GM18498 (cell line): ENCODE data around the gene KRTAP10-4.
"Not testable (repeated sequence)": the region's sequence is repeated elsewhere in the genome, so short reads cannot be mapped to it uniquely, and the experiment has no call there.

Experiments
- ATAC-seq: cut with Tn5 transposase; IDR thresholded peaks from one replicate; pipeline ENCODE4 v1.9.1; 2021; ENCODE audit warnings: mild to moderate bottlenecking, moderate library complexity; ENCODE audit not compliant: unreplicated experiment

Gene KRTAP10-4, protein sequence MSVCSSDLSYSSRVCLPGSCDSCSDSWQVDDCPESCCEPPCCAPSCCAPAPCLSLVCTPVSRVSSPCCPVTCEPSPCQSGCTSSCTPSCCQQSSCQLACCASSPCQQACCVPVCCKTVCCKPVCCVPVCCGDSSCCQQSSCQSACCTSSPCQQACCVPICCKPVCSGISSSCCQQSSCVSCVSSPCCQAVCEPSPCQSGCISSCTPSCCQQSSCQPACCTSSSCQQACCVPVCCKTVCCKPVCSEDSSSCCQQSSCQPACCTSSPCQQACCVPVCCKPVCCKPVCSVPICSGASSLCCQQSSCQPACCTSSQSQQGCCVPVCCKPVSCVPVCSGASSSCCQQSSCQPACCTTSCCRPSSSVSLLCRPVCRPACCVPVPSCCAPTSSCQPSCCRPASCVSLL

DNA sequence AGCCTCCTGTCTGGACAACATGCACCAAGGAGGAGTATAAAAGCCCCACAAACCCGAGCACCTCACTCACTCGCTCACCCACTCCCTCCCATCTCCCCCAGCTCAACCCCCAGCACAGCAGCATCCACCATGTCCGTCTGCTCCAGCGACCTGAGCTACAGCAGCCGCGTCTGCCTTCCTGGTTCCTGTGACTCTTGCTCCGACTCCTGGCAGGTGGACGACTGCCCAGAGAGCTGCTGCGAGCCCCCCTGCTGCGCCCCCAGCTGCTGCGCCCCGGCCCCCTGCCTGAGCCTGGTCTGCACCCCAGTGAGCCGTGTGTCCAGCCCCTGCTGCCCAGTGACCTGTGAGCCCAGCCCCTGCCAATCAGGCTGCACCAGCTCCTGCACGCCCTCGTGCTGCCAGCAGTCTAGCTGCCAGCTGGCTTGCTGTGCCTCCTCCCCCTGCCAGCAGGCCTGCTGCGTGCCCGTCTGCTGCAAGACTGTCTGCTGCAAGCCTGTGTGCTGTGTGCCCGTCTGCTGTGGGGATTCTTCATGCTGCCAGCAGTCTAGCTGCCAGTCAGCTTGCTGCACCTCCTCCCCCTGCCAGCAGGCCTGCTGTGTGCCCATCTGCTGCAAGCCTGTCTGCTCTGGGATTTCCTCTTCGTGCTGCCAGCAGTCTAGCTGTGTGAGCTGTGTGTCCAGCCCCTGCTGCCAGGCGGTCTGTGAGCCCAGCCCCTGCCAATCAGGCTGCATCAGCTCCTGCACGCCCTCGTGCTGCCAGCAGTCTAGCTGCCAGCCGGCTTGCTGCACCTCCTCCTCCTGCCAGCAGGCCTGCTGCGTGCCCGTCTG, at the start of gene KRTAP10-4:
Gene KRTAP10-4, plus strand, starts transcription at position 100 of the 827 bp plus-strand sequence. Its CDS starts 30 bp downstream, at position 130.
- ATAC-seq: not testable (repeated sequence)

DNA sequence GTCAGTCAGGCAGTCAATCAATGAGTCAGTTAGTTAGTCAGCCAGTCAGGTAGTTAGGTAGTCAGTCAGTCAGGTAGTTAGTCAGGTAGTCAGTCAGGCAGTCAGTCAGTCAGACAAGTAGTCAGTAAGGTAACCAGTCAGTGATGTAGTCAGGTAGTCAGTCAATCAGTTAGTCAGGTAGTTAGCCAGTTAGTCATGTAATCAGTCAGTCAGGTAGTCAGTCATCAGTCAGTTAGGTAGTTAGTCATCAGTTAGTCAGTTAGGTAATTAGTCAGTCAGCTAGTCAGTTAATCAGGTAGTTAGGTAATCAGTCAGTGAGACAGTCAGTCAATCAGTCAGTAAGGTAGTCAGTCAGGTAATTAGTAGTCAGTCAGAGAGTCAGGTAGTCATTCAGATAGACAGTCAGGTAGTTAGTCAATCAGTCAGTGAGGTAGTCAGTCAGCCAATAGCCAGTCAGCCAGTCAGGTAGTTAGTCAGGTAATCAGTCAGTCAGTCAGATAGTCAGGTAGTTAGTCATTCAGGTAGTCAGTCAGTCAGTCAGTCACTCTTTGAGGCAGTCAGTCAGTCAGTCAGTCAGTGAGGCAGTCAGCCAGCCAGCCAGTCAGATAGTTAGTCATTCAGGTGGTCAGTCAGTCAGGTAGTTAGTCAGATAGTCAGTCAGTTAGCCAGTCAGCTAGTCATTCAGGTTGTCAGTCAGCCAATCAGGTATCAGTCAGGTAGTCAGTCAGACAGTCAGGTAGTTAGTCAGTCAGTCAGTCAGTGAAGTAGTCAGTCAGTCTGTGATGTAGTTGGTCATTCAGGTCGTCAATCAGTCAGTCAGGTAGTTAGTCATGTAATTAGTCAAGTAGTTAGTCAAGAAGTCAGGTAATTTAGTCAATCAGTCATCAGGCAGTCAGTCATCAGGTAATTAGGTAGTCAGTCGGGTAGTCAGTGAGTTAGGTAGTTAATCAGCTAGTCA, 48.8 kb upstream of the KRTAP10-4 start:
- no peak for ATAC-seq

DNA sequence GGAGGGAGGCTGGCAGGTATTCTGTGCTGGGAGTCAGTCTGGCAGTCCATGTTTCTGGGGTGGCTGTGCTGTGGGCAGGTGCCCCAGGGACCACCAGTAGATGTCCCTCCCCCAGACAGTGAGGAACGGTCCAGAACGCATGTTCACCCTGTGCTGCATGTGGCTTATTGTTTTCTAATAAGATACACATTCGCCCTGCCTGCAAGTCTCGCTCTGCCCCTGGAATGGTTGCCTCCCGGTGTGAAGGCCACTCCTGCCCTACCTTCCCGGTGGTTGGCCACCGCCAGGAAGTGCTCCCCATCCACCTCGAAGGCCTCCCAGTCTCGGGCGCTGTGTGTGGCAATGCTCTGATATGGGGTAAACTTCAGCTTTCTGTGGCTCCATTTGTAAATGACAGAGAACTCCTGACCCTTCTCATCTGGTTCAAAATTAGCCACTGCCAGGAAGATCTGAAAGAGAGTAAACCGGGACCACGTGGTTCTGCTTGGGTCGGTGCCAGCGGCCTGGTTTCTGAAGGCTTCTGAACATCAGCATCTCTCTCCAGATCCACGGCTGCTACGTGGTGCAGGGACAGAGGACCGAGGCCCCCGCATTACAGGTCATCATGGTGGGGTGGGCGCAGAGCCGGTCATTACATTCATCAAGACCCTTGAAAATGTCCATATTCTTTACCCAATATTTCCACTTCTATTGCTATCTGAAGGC, 48.0 kb upstream of the KRTAP10-4 start:
- no peak for ATAC-seq

DNA sequence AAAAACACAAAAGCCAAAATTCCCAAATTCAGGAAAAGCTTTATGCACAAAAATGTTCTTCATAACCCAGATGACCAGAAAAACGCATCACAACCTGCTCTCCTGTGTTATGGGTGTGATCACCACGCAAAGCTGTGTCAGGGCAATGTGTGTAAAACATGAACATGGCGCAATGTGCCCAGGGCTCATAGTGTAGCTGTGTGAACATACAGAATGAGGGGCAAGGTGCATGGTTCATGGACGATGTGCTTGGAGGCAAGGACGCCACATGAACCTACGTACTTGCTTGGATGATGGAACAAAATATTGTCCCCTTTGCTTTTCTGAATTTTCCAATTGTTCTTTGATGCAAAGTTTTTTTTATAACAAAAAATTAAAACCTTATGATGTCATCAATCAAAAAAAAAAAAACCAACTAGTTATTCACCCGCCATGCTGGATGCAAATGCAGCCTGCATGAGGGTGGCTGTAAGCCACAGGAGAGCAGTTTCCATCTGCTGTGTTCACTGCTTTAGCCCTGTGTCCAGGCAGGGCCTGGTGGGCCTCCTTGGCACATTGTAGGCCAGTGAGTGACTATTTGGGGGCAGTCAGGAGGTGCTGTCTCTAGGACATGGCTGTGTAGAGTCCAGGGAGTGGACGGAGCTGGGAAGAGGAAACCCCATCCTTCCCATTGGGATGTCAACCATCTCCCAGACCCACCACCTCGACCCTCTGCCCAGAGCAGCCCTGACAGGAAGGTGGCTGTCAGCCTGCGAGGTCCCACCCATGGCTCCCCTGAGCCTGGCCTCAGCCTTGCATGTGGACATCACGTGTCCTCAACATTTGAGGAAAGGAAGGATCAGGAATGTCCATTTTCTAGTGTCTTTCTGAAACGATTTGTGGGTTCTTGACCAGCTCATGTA, 47.2 kb upstream of the KRTAP10-4 start:
- ATAC-seq: no peak

DNA sequence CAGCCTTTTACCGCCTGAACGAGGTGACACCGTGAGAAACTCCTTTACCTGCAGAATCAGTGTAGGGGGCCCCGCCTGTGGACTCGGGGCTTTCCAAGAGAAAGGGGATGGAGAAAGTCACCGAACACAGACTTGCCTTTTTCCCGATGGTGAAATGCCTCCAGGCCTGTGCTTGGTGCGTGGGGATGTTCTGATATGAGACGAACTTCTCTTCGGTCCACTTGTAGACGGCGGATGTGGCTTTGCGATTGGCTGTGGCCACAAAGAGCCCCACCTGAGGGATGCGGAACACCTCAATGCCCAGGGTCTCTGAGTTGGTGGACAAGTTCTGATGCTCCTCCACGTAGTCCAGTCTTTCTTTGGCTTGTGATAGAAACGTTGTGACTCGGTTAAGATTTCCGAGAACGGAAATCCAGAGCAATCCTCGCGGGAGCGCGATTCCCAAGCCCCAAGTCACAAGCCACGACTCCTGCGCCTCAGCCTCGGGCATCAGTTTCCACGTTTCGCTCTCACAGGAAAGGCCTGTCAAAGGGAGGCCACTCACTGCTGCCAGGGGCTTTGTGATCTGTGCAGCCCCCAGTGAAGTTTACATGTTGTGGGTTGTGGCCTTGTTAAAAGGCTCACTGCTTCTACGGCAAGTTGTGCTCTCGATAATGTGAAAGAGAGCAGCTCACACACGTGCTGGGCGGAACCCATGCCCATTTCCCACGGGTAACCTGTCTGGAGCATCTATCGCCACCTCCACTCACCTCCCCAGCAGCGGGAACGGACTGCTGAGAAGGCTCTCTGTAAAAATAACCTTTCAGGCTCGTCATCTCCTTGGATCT, 46.2 kb upstream of the KRTAP10-4 start:
- no peak for ATAC-seq

DNA sequence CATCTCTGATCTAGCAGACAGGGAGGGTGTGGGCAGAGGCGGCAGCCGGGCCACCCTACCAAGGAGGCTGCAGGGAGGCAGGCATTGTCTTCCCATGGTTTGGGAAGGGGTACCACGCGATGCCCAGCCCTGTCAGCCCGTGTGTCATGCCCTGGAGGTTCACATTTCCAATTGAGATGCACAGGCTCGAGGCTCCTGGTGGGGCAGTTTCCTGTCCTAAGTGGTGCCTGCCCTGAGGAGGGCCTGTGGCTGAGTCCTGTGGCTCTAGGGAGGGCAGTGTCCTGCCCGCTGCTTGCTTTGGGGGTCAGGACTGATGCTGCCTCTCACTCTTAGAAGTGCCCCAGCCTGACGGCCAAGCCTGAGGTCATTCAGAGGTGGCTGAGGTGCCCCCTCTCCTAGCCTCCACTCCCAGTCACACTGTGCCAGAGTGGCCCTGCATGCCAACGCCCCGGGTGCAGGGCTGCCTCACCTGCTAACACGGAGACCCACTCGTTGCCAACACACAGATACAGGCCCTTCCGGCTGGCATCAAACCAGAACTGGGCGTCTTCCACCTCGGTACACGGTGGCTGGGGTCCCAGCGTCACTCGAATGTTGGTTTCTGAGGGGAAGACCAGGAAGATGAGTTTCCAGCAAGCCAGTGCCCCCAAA, 45.4 kb upstream of the KRTAP10-4 start:
- no peak for ATAC-seq

DNA sequence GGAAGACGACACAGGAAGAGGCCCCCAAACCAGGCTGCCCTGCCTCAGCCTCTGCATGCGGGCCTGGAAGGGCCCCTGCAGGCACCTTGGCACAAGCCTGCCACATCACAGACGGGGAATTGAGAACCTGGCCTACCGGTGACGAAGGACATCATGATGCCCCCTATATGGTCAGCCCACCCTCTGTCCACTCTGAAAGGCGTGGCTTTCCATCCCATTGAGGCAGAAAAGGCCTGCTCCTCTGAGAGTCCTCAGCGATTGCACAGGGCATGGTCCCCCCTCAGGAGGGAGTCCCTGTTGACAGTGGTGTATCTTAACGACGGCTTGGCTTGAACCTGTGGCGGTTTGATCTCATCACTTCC, 44.9 kb upstream of the KRTAP10-4 start:
- ATAC-seq: no peak

DNA sequence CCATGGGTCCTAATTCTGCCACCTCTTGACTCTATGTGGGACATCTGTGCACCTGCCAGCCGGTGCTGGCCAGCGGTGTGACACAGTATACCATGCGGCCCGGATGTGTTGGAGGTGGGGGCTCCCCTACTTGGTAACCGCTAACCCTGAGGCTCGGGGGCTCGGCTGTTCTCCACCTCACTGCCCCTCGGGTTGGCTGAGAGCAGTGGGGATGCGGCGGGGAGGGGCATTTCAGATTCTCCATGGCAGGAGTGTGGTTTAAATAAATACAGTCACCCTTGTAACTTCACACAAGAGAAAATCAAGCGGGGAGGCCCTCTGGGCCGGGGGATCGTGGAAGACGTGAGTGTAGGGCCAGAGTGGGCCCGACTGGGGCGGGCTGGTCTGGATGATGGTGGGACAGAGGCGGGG, 44.5 kb upstream of the KRTAP10-4 start:
- no peak for ATAC-seq

DNA sequence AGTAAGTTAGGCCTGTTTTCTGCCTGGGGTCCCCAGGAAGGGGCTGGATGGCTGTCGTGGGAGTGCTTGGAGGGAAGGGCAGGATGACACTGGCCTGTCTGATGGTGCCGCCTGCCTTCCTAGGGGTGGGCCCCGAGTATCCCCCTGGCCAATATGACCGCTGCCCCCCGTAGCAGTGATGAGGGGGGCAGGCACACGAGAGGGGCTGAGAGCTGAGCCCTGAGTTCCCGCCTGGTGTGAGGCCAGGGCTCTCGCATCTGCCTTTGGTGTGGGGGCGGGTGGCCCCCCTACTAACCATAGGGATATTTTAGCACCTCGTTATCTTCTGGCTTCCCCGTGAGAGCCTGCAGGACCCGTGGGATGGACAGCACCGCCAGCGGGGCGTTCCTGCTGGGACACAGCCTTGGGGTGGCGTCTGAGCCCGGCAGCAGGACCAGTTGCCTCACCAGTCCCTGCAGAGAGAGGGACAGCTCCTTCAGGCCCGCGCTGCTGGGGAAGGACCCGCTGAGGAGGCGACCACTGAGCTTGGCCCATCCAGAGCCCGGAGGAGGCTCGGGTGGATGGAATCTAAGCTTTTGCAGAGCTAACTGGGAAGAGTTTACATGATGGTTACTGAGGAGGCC, 43.9 kb upstream of the KRTAP10-4 start:
- ATAC-seq: no peak

DNA sequence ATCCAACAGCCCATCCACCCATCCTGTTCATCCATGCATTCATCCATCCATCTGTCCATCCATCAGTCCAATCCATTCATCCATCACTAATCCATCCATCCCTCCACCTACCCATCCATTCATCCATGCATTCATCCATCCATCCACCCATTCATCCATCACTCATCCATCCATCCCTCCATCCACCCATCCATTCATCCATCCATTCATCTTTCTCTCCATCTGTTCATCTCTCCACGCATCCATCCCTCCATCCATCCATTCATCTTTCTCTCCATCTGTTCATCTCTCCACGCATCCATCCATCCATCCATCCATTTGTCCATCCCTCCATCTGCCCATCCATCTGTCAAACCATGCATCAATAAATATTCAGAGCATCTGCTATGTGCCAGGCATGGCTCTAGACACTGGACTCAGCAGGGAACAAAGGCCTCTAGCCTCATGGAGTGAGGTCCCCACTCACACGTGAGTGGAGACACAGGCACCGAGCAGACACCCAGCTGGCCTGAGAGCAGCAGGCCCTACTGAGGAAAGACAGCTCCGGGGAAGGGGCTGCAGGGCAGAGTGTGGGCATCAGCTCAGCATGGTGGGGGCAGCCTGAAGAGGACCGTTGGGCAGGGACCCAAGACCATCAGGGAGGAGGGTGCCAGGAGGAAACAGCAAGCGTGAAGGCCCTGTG, 43.2 kb upstream of the KRTAP10-4 start:
- no peak for ATAC-seq

DNA sequence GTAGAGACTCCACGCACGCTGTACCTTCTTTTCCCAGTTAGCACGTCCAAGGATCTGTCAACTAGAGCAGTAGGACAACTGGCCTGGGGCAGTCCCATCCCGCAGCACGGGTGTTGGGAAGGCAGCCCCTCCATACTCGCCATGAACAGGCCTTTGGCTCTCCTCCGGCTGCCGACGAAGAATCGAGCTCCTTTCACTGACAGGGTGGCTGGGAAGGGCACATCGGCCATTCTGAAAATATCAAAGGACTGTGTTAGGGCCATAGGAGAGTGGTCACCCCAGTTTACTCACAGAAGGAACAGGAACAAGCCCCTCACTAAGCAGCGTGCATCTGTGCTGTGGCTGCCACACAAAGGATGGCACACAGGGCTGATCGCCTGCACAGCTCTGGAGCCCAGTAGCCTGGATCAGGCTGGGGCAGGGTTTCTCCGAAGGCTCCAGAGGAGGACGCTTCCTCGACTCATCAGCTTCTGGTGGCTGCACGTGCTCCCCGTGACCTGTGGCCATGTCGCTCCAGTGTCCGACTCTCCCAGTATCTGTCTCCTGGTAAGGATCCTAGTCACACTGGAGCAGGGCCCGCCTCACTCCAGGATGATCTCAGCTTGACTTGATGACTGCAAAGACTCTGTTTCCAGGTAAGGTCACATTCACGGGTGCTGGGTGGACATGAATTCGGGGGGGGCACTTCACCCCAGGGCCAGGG, 42.5 kb upstream of the KRTAP10-4 start:
- ATAC-seq: no peak

DNA sequence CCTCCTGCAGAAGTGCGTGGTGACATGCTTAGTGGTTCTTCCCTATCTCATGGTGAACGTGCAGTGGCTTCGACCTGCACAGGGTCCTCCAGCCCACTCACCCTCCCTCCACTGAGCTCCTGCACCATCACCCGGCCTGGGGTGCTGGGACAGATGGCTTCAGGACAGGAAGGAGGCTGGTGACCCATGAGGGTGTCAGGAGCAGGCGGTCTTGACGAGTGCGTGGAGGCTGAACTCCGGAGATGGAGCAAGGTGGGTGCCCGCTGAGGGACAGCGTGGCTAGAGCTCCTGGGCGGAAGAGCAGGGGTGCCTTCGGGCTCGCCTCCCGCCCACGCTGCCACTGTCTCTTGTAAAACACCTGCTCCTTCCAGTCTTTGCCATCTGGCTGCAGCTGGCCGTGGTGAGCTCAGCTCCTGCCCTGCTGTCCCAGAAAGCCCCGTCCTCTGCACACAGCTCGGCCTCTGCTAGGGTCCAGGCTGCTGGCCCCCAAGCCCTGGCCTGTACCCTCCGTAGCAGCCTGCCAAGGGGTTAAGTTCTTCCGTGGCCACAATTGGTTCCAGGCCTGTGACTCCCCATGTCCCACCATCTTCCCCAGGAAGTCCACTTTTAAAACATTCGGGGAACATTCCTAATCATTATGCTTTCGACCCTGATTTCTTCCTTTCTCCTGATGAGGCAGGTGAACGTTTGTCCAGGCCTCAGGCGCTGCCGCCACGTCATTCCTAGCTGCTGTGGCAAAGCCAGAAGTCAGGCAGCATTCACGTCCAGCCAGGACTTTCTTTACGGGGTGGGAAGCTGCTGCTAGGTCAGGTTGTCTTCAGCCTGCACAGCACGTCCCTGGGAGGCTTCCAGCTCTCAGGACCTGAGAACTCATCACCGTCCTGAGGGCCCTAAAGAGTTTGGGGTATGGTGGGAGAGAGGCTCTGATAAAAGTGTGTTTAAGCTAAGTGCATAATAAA, 41.6 kb upstream of the KRTAP10-4 start:
- no peak for ATAC-seq

DNA sequence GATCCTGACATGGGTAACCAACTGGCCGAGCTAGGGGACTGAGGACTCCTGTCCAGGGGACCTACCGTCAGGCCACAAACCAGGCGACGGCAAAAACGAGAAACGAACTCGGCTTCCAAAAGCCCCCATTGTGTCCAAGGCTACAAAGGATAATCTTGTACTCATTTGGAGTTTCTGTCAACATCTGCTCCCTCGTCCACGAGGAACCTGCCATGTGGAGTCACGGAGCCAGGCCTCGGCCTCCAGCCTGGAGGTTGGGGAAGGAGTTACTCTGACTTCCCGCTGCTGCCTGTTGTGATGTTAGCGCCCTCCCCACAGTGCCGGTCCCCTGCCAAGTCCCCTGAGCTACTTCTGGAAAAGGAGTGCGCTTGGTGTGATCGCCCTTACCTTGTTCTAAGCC, 40.8 kb upstream of the KRTAP10-4 start:
- ATAC-seq: no peak

DNA sequence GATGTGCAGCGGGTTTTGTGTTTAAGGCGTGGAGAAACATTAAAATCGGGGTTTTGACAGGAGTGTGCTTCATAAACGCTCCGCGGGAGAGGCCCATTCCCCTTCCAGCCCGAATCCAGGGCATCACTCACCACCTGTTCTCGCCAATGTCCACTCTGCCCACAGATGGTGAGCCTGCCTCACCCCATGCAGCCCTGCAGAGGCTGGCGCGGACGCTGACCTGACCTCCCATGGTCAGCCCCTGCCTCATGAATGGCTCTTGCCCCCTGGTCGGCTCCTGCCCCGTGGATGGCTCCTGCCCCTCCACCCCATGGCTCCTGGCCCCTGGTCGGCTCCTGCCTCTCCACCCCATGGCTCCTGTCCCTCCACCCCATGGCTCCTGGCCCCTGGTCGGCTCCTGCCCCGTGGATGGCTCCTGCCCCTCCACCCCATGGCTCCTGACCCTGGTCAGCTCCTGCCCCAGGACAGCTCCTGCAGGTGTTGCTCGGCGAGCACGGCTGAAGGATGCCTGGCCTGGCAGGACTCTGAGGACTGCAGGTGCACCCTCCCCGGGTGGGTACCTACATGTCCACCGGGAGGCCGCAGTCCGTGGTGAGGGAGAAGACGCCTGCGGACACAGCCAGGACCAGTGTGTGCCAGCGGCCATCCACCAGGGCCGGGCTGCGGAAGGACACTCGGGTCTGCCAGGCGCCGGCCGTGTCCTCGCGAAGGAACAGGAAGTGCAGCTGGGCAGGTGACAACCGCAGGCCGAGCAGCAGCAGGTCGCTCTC, 40.2 kb upstream of the KRTAP10-4 start:
- no peak for ATAC-seq
